CD1c-positive myeloid dendritic cell (primary cell): ENCODE data around the gene C19orf85.
"Not testable (repeated sequence)": the region's sequence is repeated elsewhere in the genome, so short reads cannot be mapped to it uniquely, and the experiment has no call there.

ENCODE experiments used
- DNase-seq: peaks from one replicate; pipeline ENCODE4 v3.0.0-alpha.2; 2016; ENCODE audit errors: extremely low spot score

The C19orf85 gene

GRCh38 chr19:55464662-55465054 is at the start of gene C19orf85:
Gene C19orf85, minus strand, starts transcription at chr19:55464751. Its CDS starts 197 bp downstream, at chr19:55464554.
- no peak for DNase-seq

- DNase-seq: no peak
These were observed 43.6 kb upstream of the C19orf85 start for GRCh38 chr19:55508120-55508519.

- no peak for DNase-seq
These were observed 40.4 kb upstream of the C19orf85 start for GRCh38 chr19:55504981-55505380.

- no peak for DNase-seq
These were observed 39.7 kb upstream of the C19orf85 start for GRCh38 chr19:55504252-55504603.

- peak; percentile 94 for DNase-seq
These were observed 39.1 kb upstream of the C19orf85 start for GRCh38 chr19:55503502-55504251.

GRCh38 chr19:55503157-55503501 is 38.6 kb upstream of the C19orf85 start:
- no peak for DNase-seq

GRCh38 chr19:55502197-55502952 is 37.8 kb upstream of the C19orf85 start:
- DNase-seq: no peak

GRCh38 chr19:55500368-55500952 is 35.9 kb upstream of the C19orf85 start:
- no peak for DNase-seq

- no peak for DNase-seq
These were observed 33.8 kb upstream of the C19orf85 start for GRCh38 chr19:55498246-55498840.

- DNase-seq: no peak
These were observed 33.2 kb upstream of the C19orf85 start for GRCh38 chr19:55497763-55498162.

- DNase-seq: not testable (repeated sequence)
These were observed 32.3 kb upstream of the C19orf85 start for GRCh38 chr19:55496820-55497219.

- no peak for DNase-seq
These were observed 31.2 kb upstream of the C19orf85 start for GRCh38 chr19:55495646-55496349.

GRCh38 chr19:55494172-55494761 is 29.7 kb upstream of the C19orf85 start:
- peak; percentile 19 for DNase-seq

GRCh38 chr19:55493645-55494171 is 29.2 kb upstream of the C19orf85 start:
- DNase-seq: no peak

GRCh38 chr19:55493052-55493644 is 28.6 kb upstream of the C19orf85 start:
- DNase-seq: no peak

GRCh38 chr19:55492362-55492944 is 27.9 kb upstream of the C19orf85 start:
- no peak for DNase-seq

- DNase-seq: no peak
These were observed 27.2 kb upstream of the C19orf85 start for GRCh38 chr19:55491546-55492360.

- no peak for DNase-seq
These were observed 26.2 kb upstream of the C19orf85 start for GRCh38 chr19:55490478-55491432.
